WTC11 (cell line): ENCODE results near the gene AGBL4. TPM values are rescaled to one million over a fixed set of nuclear protein-coding genes. Genes with fewer than 3 reads are reported as not detected.

ENCODE experiments used
- ATAC-seq: fragments of 200-7000 bp; cut with Tn5 transposase; 2 replicates; pipeline ENCODE4 v1.10.0; 2021; ENCODE audit warnings: mild to moderate bottlenecking, moderate library complexity
- CTCF ChIA-PET: fragments of 300-600 bp; sonication (Branson Sonifier 250); formaldehyde crosslinking; loops from one replicate; lab custom pipeline; 2021; ENCODE audit warnings: antibody characterized with exemption; lab: Charles Lee
- POLR2A ChIA-PET: fragments of 350-600 bp; sonication (Branson Sonifier 250); formaldehyde crosslinking; loops from one replicate; lab custom pipeline; 2021; ENCODE audit warnings: antibody characterized with exemption; lab: Charles Lee
- DNase-seq: peaks from one replicate; pipeline ENCODE4 v3.0.0; 2021; ENCODE audit warnings: low spot score
- H3K27ac Mint-ChIP-seq: 2 replicates; pipeline ENCODE4 v1.8.0; 2021; ENCODE audit warnings: mixed read lengths
- H3K27me3 Mint-ChIP-seq: 2 replicates; pipeline ENCODE4 v1.8.0; 2021; ENCODE audit warnings: low read depth, mild to moderate bottlenecking, moderate library complexity, mixed read lengths
- H3K36me3 Mint-ChIP-seq: 2 replicates; pipeline ENCODE4 v1.8.0; 2021; ENCODE audit warnings: mixed read lengths
- H3K4me1 Mint-ChIP-seq: 2 replicates; pipeline ENCODE4 v1.8.0; 2022; ENCODE audit warnings: mixed read lengths
- H3K4me3 Mint-ChIP-seq: 2 replicates; pipeline ENCODE4 v1.8.0; 2021; ENCODE audit warnings: mild to moderate bottlenecking, moderate library complexity, mixed read lengths
- H3K9me3 Mint-ChIP-seq: 2 replicates; pipeline ENCODE4 v1.8.0; 2021; ENCODE audit warnings: mixed read lengths
- CBFB ChIP-seq: sonication (generic); formaldehyde crosslinking; IDR thresholded peaks from 2 replicates; pipeline ENCODE4 v1.8.1; 2022; ENCODE audit warnings: mild to moderate bottlenecking, low read depth, missing genetic modification reagents
- FOXJ3 ChIP-seq: sonication (generic); formaldehyde crosslinking; IDR thresholded peaks from 2 replicates; pipeline ENCODE4 v1.9.0; 2021; ENCODE audit warnings: missing genetic modification reagents, mild to moderate bottlenecking, borderline replicate concordance
- HMGXB4 ChIP-seq: sonication (generic); formaldehyde crosslinking; IDR thresholded peaks from 2 replicates; pipeline ENCODE4 v1.8.1; 2023; ENCODE audit warnings: mild to moderate bottlenecking, moderate library complexity, missing genetic modification reagents
- NFYB ChIP-seq: sonication (generic); formaldehyde crosslinking; conservative IDR thresholded peaks from 2 replicates; pipeline ENCODE4 v1.8.0; 2022; ENCODE audit warnings: low read depth, missing genetic modification reagents
- PRDM15 ChIP-seq: sonication (generic); formaldehyde crosslinking; IDR thresholded peaks from 2 replicates; pipeline ENCODE4 v1.8.0; 2022; ENCODE audit warnings: missing genetic modification reagents
- PREB ChIP-seq: sonication (generic); formaldehyde crosslinking; IDR thresholded peaks from 2 replicates; pipeline ENCODE4 v1.8.1; 2022; ENCODE audit warnings: mild to moderate bottlenecking, missing genetic modification reagents, moderate library complexity, borderline replicate concordance
- SMAD3 ChIP-seq: sonication (generic); formaldehyde crosslinking; IDR thresholded peaks from 2 replicates; pipeline ENCODE4 v1.8.0; 2022; ENCODE audit warnings: missing genetic modification reagents, mild to moderate bottlenecking, borderline replicate concordance
- TCF7 ChIP-seq: sonication (generic); formaldehyde crosslinking; IDR thresholded peaks from 2 replicates; pipeline ENCODE4 v1.8.0; 2022; ENCODE audit warnings: mild to moderate bottlenecking, low read depth, missing genetic modification reagents, moderate library complexity
- USF2 ChIP-seq: sonication (generic); formaldehyde crosslinking; IDR thresholded peaks from 2 replicates; pipeline ENCODE4 v1.8.1; 2023; ENCODE audit warnings: mild to moderate bottlenecking, missing genetic modification reagents, moderate library complexity
- ZNF396 ChIP-seq: fragments of 250-450 bp; sonication (Bioruptor Pico); IDR thresholded peaks from 2 replicates; pipeline ENCODE4 v1.8.0; 2021; ENCODE audit warnings: mild to moderate bottlenecking, moderate library complexity, borderline replicate concordance
- ZNF423 ChIP-seq: fragments of 250-450 bp; sonication (Bioruptor Pico); IDR thresholded peaks from 2 replicates; pipeline ENCODE4 v2.1.2; 2022; ENCODE audit warnings: mild to moderate bottlenecking, moderate library complexity
- total RNA-seq: library from RNA; stranded (reverse); gene quantifications from 3 replicates; pipeline ENCODE4 v1.2.3, GENCODE V29; 2021
- TF ChIP-seq, protein P1 (sequence below): sonication (generic); formaldehyde crosslinking; IDR thresholded peaks from 2 replicates; pipeline ENCODE4 v1.8.0; 2022; ENCODE audit warnings: mild to moderate bottlenecking, missing genetic modification reagents
- TF ChIP-seq, protein P2 (sequence below): sonication (generic); formaldehyde crosslinking; IDR thresholded peaks from 2 replicates; pipeline ENCODE4 v1.8.1; 2023; ENCODE audit warnings: mild to moderate bottlenecking, missing genetic modification reagents, moderate library complexity
- TF ChIP-seq, protein P3 (sequence below): sonication (generic); formaldehyde crosslinking; IDR thresholded peaks from 2 replicates; pipeline ENCODE4 v1.8.0; 2023; ENCODE audit warnings: missing genetic modification reagents, mild to moderate bottlenecking, borderline replicate concordance

Gene AGBL4
- total RNA-seq, 1 experiment from 2014 or later, result 0.87 TPM

- ChIA-PET POLR2A (no interaction called here), CTCF (interaction anchor here (0.6 to 4.6 kb wide), 5 partner anchors 9 to 140 kb away, joined by 3 to 51 read pairs (median 4); no protein-coding TSS in a partner anchor)
- DNase-seq, result no peak
- Mint-ChIP-seq H3K4me3 (no peak overlapping the region), H3K27ac (no peak overlapping the region), H3K9me3 (peaks cover 11% of the 10 kb centered on the region), H3K27me3 (no peaks in the 10 kb centered on the region)
- ATAC-seq, result no peak
- TF ChIP-seq FOXJ3 (CRISPR knock-in tag) (no peak), HMGXB4 (CRISPR knock-in tag) (no peak), USF2 (no peak), TCF7 (CRISPR knock-in tag) (no peak), ZNF396 (CRISPR knock-in tag) (no peak), PREB (CRISPR knock-in tag) (no peak), PRDM15 (CRISPR knock-in tag) (no peak), NFYB (CRISPR knock-in tag) (no peak), SMAD3 (CRISPR knock-in tag) (no peak), CBFB (CRISPR knock-in tag) (no peak), ZNF423 (CRISPR knock-in tag) (no peak)
- TF ChIP-seq, protein P1, sequence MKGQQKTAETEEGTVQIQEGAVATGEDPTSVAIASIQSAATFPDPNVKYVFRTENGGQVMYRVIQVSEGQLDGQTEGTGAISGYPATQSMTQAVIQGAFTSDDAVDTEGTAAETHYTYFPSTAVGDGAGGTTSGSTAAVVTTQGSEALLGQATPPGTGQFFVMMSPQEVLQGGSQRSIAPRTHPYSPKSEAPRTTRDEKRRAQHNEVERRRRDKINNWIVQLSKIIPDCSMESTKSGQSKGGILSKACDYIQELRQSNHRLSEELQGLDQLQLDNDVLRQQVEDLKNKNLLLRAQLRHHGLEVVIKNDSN, result no peak
- TF ChIP-seq, protein P2, sequence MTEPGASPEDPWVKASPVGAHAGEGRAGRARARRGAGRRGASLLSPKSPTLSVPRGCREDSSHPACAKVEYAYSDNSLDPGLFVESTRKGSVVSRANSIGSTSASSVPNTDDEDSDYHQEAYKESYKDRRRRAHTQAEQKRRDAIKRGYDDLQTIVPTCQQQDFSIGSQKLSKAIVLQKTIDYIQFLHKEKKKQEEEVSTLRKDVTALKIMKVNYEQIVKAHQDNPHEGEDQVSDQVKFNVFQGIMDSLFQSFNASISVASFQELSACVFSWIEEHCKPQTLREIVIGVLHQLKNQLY (CRISPR knock-in tag), result no peak
- TF ChIP-seq, protein P3, sequence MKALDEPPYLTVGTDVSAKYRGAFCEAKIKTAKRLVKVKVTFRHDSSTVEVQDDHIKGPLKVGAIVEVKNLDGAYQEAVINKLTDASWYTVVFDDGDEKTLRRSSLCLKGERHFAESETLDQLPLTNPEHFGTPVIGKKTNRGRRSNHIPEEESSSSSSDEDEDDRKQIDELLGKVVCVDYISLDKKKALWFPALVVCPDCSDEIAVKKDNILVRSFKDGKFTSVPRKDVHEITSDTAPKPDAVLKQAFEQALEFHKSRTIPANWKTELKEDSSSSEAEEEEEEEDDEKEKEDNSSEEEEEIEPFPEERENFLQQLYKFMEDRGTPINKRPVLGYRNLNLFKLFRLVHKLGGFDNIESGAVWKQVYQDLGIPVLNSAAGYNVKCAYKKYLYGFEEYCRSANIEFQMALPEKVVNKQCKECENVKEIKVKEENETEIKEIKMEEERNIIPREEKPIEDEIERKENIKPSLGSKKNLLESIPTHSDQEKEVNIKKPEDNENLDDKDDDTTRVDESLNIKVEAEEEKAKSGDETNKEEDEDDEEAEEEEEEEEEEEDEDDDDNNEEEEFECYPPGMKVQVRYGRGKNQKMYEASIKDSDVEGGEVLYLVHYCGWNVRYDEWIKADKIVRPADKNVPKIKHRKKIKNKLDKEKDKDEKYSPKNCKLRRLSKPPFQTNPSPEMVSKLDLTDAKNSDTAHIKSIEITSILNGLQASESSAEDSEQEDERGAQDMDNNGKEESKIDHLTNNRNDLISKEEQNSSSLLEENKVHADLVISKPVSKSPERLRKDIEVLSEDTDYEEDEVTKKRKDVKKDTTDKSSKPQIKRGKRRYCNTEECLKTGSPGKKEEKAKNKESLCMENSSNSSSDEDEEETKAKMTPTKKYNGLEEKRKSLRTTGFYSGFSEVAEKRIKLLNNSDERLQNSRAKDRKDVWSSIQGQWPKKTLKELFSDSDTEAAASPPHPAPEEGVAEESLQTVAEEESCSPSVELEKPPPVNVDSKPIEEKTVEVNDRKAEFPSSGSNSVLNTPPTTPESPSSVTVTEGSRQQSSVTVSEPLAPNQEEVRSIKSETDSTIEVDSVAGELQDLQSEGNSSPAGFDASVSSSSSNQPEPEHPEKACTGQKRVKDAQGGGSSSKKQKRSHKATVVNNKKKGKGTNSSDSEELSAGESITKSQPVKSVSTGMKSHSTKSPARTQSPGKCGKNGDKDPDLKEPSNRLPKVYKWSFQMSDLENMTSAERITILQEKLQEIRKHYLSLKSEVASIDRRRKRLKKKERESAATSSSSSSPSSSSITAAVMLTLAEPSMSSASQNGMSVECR, result no peak
- TF ChIP-seq, all 79 proteins: peak for 0
- Mint-ChIP-seq H3K36me3 (no peaks in the 10 kb centered on the region), H3K4me1 (peaks cover 47% of the 10 kb centered on the region)
Measured at GRCh38 chr1:48670234-48671020, 1353.3 kb downstream of the AGBL4 start.
